H1 (cell line): ENCODE results near the gene LIX1L. TPM values are rescaled to one million over a fixed set of nuclear protein-coding genes. Genes with fewer than 3 reads are reported as not detected.

ENCODE experiments used
- CBX5 ChIP-seq: fragments of 300-800, 300-1000 bp; sonication (generic); IDR thresholded peaks from 2 replicates; pipeline ENCODE4 v1.7.1; 2016; ENCODE audit warnings: antibody characterized with exemption, low read length, low read depth
- CBX8 ChIP-seq: fragments of 300-800, 300-1000 bp; sonication (generic); IDR thresholded peaks from 2 replicates; pipeline ENCODE4 v1.7.1; 2016; ENCODE audit warnings: low read depth, low read length, borderline replicate concordance
- CHD1 ChIP-seq: IDR thresholded peaks from 2 replicates; pipeline ENCODE4 v1.6.1; 2012; ENCODE audit warnings: low read depth, low read length, improper control_type of control experiment
- CTBP2 ChIP-seq: IDR thresholded peaks from 2 replicates; pipeline ENCODE4 v1.7.0; 2011; ENCODE audit warnings: borderline replicate concordance, mild to moderate bottlenecking, moderate library complexity, mixed read lengths, low read length; ENCODE audit not compliant: insufficient read depth, insufficient read length
- EGR1 ChIP-seq: IDR thresholded peaks from 2 replicates; pipeline ENCODE4 v1.6.1; 2011; ENCODE audit warnings: low read depth, low read length, borderline replicate concordance
- EZH2 ChIP-seq: fragments of 200-600 bp; sonication (generic); IDR thresholded peaks from 2 replicates; pipeline ENCODE4 v1.7.1; 2012; ENCODE audit warnings: low read depth, mild to moderate bottlenecking, moderate library complexity, low read length, inconsistent platforms; ENCODE audit not compliant: severe bottlenecking
- FOSL1 ChIP-seq: IDR thresholded peaks from 2 replicates; pipeline ENCODE4 v1.6.1; 2011; ENCODE audit warnings: mild to moderate bottlenecking, low read depth, low read length, moderate library complexity; ENCODE audit not compliant: insufficient read depth
- HDAC6 ChIP-seq: IDR thresholded peaks from one replicate; pipeline ENCODE4 v1.7.1; 2012; ENCODE audit warnings: low read depth, mild to moderate bottlenecking, inconsistent platforms, low read length, moderate library complexity
- JUND ChIP-seq: IDR thresholded peaks from 2 replicates; pipeline ENCODE4 v1.6.1; 2011; ENCODE audit warnings: mild to moderate bottlenecking, improper control_type of control experiment, low read length
- KDM4A ChIP-seq: IDR thresholded peaks from one replicate; pipeline ENCODE4 v1.7.1; 2012; ENCODE audit warnings: low read depth, mild to moderate bottlenecking, moderate library complexity, low read length, inconsistent platforms; ENCODE audit not compliant: severe bottlenecking
- KDM5A ChIP-seq: fragments of 200-600 bp; IDR thresholded peaks from 2 replicates; pipeline ENCODE4 v1.7.1; 2012; ENCODE audit warnings: mild to moderate bottlenecking, low read length, inconsistent platforms, mixed read lengths
- MAX ChIP-seq: IDR thresholded peaks from 2 replicates; pipeline ENCODE4 v1.6.1; 2012; ENCODE audit warnings: inconsistent platforms
- NRF1 ChIP-seq: IDR thresholded peaks from 2 replicates; pipeline ENCODE4 v1.6.1; 2011; ENCODE audit warnings: mild to moderate bottlenecking, low read depth, low read length, improper control_type of control experiment
- TAF1 ChIP-seq: IDR thresholded peaks from 2 replicates; pipeline ENCODE4 v1.6.1; 2011; ENCODE audit warnings: mild to moderate bottlenecking, low read depth, low read length
- TAF7 ChIP-seq: optimal IDR thresholded peaks from 2 replicates; pipeline ENCODE3; 2011; ENCODE audit warnings: low read depth, mild to moderate bottlenecking, inconsistent platforms, low read length, moderate library complexity, borderline replicate concordance
- TCF12 ChIP-seq: IDR thresholded peaks from 2 replicates; pipeline ENCODE4 v1.6.1; 2011; ENCODE audit warnings: low read depth, mild to moderate bottlenecking, low read length
- TEAD4 ChIP-seq: IDR thresholded peaks from 2 replicates; pipeline ENCODE4 v1.6.1; 2012; ENCODE audit warnings: low read depth, low read length, inconsistent platforms, mixed read lengths
- ZNF274 ChIP-seq: IDR thresholded peaks from 2 replicates; pipeline ENCODE4 v1.7.0; 2012; ENCODE audit warnings: low read length, borderline replicate concordance; ENCODE audit errors: extremely low read depth
- polyA plus RNA-seq, 7 experiments: library from polyadenylated mRNA; depleted of rRNA in 3 of 7; stranded (reverse) in 5 of 7; unstranded in 2 of 7; fragments of >200 nt in 5 of 7; fragments of 200-250 nt in 2 of 7; gene quantifications; 1 replicate in 5 of 7; 2 replicates in 1 of 7; 4 replicates in 1 of 7; pipeline versions ENCODE4 v1.2.1 to v1.2.3, GENCODE V29; 2011 to 2013; ENCODE audit warnings: missing spikeins in 2 of 7, mixed read lengths in 2 of 7
- total RNA-seq: library from RNA; stranded (reverse); fragmentation: NEBNext Ultra II Directional; extraction: Animal tissue kit (Norgen Biotek cat#: 25700); gene quantifications from 2 replicates; pipeline ENCODE4 v1.2.1, GENCODE V29; 2021

Gene LIX1L
- total and polyA plus RNA-seq, 2 of the 8 experiments (the other 6 are each of a cell fraction or from before 2014, with no cell fraction given): 2.9 to 3.7 TPM

GRCh38 chr1:145996433-145997015, 38.7 kb upstream of the LIX1L start, which contains the start of gene TXNIP (continued):
- TF ChIP-seq NRF1 (peak; percentile 22), CBX5 (no peak), CBX8 (no peak), ZNF274 (no peak), EZH2 (no peak), TAF1 (peak; percentile 97), CTBP2 (no peak), KDM5A (no peak), JUND (no peak; the same call in 1 of the 2 replicates), EGR1 (0 out of 2 replicates have a peak, but pooled peaks have one; percentile 27), TEAD4 (no peak), CHD1 (peak; percentile 73), TAF7 (peak; percentile 94), MAX (peak; percentile 92), HDAC6 (no peak), FOSL1 (0 out of 2 replicates have a peak, but pooled peaks have one; percentile 52), TCF12 (no peak), KDM4A (no peak)
